ENCODE results near the gene ECHS1. TPM values are rescaled to one million over a fixed set of nuclear protein-coding genes. Genes with fewer than 3 reads are reported as not detected.

ECHS1 gene
- polyA plus RNA-seq, 1 of the 3 experiments (the other 2 are of a cell fraction): 97.8 TPM

- TF ChIP-seq USF1 (IDR thresholded peaks at IDR 0.05; ENCODE audit: borderline replicate concordance, low read depth): no peak
Observed at GRCh38 chr10:133393401-133394063, 20.4 kb upstream of the ECHS1 start (continued).

GRCh38 chr10:133391761-133392518 is 18.8 kb upstream of the ECHS1 start:
- WGBS (ENCODE audit: low lambda C conversion rate): 86% methylated on average over 9 of the region's 12 CpGs
- CTCF ChIA-PET: interaction anchor here (0.6 to 2.7 kb wide), 2 partner anchors 22 to 62 kb away, joined by 3 to 12 read pairs; no protein-coding TSS in a partner anchor
- Histone ChIP-seq H3K79me2 (ENCODE audit: insufficient read depth) (peaks cover 28% of the 10 kb centered on the region), H3F3A (replicated peaks; ENCODE audit: insufficient read depth) (no peaks in the 10 kb centered on the region), H3K4me1 (ENCODE audit: control insufficient read depth in 1 of 2, insufficient read depth in 2 of 2, low read depth in 1 of 2, low read length in 1 of 2) (peaks cover 9 to 10% of the 10 kb centered on the region in 2 experiments; a peak in 2 of 4 replicates), H3K27ac (ENCODE audit: low read depth in 2 of 2, low read length in 1 of 2) (no peak overlapping the region), H3K9ac (no peak overlapping the region), H4K20me1 (ENCODE audit: insufficient read depth) (no peaks in the 10 kb centered on the region), H3K27me3 (ENCODE audit: insufficient read depth) (no peaks in the 10 kb centered on the region), H3K36me3 (replicated peaks in 1 of 2; ENCODE audit: control insufficient read depth in 1 of 2, insufficient read depth in 2 of 2, low read length in 1 of 2) (peaks cover 0 to 7% of the 10 kb centered on the region in 2 experiments), H2AFZ (ENCODE audit: low read depth) (no peak overlapping the region), H3K9me2 (no peaks in the 10 kb centered on the region), H3K4me2 (no peak overlapping the region), H3K9me3 (no peaks in the 10 kb centered on the region), H3K4me3 (ENCODE audit: low read depth in 2 of 2, low read length in 1 of 2) (no peak overlapping the region)
- TF ChIP-seq GABPA (IDR thresholded peaks at IDR 0.05; ENCODE audit: low read depth) (no peak), EZH2phosphoT487 (IDR thresholded peaks at IDR 0.05; ENCODE audit: borderline replicate concordance, low read depth) (no peak), CTCF (IDR thresholded peaks at IDR 0.05) (no peak), EP300 (IDR thresholded peaks at IDR 0.05; ENCODE audit: borderline replicate concordance in 1 of 2, low read depth in 1 of 2, low read length in 1 of 2) (no peak), MEF2A (IDR thresholded peaks at IDR 0.05; ENCODE audit: borderline replicate concordance, low read depth) (no peak), PBX3 (IDR thresholded peaks at IDR 0.05) (no peak), FOXJ3 (CRISPR knock-in tag; IDR thresholded peaks at IDR 0.05) (no peak), RCOR1 (IDR thresholded peaks at IDR 0.05; ENCODE audit: low read length) (no peak), YY1 (IDR thresholded peaks at IDR 0.05; ENCODE audit: low read depth) (no peak), RXRA (IDR thresholded peaks at IDR 0.05; ENCODE audit: borderline replicate concordance, low read depth) (no peak), GATA2 (CRISPR knock-in tag; IDR thresholded peaks at IDR 0.05) (no peak), SMC3 (IDR thresholded peaks at IDR 0.05; ENCODE audit: low read depth, low read length) (no peak), TCF12 (IDR thresholded peaks at IDR 0.05) (no peak), NRF1 (IDR thresholded peaks at IDR 0.05; ENCODE audit: low read depth, low read length) (no peak), IRF3 (IDR thresholded peaks at IDR 0.05; ENCODE audit: low read depth, low read length) (no peak), RAD21 (IDR thresholded peaks at IDR 0.05; ENCODE audit: low read length) (no peak), MAX (IDR thresholded peaks at IDR 0.05; ENCODE audit: low read depth) (no peak), TAF1 (IDR thresholded peaks at IDR 0.05; ENCODE audit: borderline replicate concordance, low read depth, low read length) (no peak), FOXM1 (IDR thresholded peaks at IDR 0.05; ENCODE audit: low read depth) (no peak)
- DNase-seq: no peak
- POLR2A ChIA-PET: no interaction called here
